Loucy (cell line): ENCODE measurements around the gene PDPN.

ENCODE experiments used
- H2AFZ ChIP-seq: fragments of 200-600 bp; sonication (generic); 2 replicates; pipeline ENCODE4 v1.6.0; 2016; ENCODE audit warnings: antibody characterized with exemption, mild to moderate bottlenecking, low read length, moderate library complexity
- H3F3A ChIP-seq: fragments of 200-600 bp; 2 replicates; pipeline ENCODE4 v1.6.0; 2016; ENCODE audit warnings: antibody characterized with exemption, low read depth, mild to moderate bottlenecking
- H3K27me3 ChIP-seq: fragments of 200-600 bp; sonication (generic); 2 replicates; pipeline ENCODE4 v1.6.1; 2014; ENCODE audit warnings: low read length, mild to moderate bottlenecking; ENCODE audit not compliant: insufficient read depth, poor library complexity, severe bottlenecking
- H3K36me3 ChIP-seq: fragments of 200-600 bp; sonication (generic); 2 replicates; pipeline ENCODE4 v1.6.1; 2016; ENCODE audit warnings: low read length; ENCODE audit not compliant: insufficient read depth
- H3K4me1 ChIP-seq: fragments of 200-600 bp; sonication (generic); 2 replicates; pipeline ENCODE4 v1.5.1; 2014; ENCODE audit warnings: low read length, mild to moderate bottlenecking; ENCODE audit not compliant: insufficient read depth, poor library complexity, severe bottlenecking
- H3K4me2 ChIP-seq: fragments of 200-600 bp; sonication (generic); 2 replicates; pipeline ENCODE4 v1.6.0; 2014; ENCODE audit warnings: antibody characterized with exemption, low read length, low read depth, mild to moderate bottlenecking; ENCODE audit not compliant: poor library complexity, severe bottlenecking
- H3K4me3 ChIP-seq: fragments of 200-600 bp; sonication (generic); 2 replicates; pipeline ENCODE4 v1.5.1; 2014; ENCODE audit warnings: low read length, mild to moderate bottlenecking, mixed read lengths; ENCODE audit not compliant: poor library complexity, severe bottlenecking
- H3K79me2 ChIP-seq: fragments of 200-600 bp; sonication (generic); 2 replicates; pipeline ENCODE4 v1.6.1; 2014; ENCODE audit warnings: low read length; ENCODE audit not compliant: insufficient read depth
- H3K9ac ChIP-seq: fragments of 200-600 bp; sonication (generic); 2 replicates; pipeline ENCODE4 v1.6.0; 2014; ENCODE audit warnings: mild to moderate bottlenecking, low read depth, low read length, moderate library complexity; ENCODE audit not compliant: poor library complexity, severe bottlenecking
- H3K9me2 ChIP-seq: fragments of 200-600 bp; sonication (generic); replicated peaks from 2 replicates; pipeline ENCODE4 v1.6.1; 2016; ENCODE audit warnings: low read depth, low read length, mixed read lengths
- H3K9me3 ChIP-seq: fragments of 200-600 bp; sonication (generic); 2 replicates; pipeline ENCODE4 v1.6.1; 2014; ENCODE audit warnings: mild to moderate bottlenecking, antibody characterized with exemption, low read length, low read depth; ENCODE audit not compliant: insufficient read depth
- H4K20me1 ChIP-seq: fragments of 200-600 bp; sonication (generic); 2 replicates; pipeline ENCODE4 v1.6.0; 2014; ENCODE audit warnings: antibody characterized with exemption, low read length, mild to moderate bottlenecking; ENCODE audit not compliant: insufficient read depth, poor library complexity, severe bottlenecking
- CTCF ChIP-seq: fragments of 200-600 bp; sonication (generic); conservative IDR thresholded peaks from 2 replicates; pipeline ENCODE4 v1.5.1; 2014; ENCODE audit warnings: mild to moderate bottlenecking, antibody characterized with exemption, low read length
- EZH2phosphoT487 ChIP-seq: fragments of 200-600 bp; IDR thresholded peaks from 2 replicates; pipeline ENCODE4 v1.6.1; 2018; ENCODE audit warnings: antibody characterized with exemption, mild to moderate bottlenecking, moderate library complexity, borderline replicate concordance

Gene PDPN

GRCh38 chr1:13577846-13578245 lies 5.8 kb upstream of the PDPN start:
- no peak overlapping the region for H3K4me3 ChIP-seq
- no peaks in the 10 kb centered on the region for H3K27me3 ChIP-seq
- no peak overlapping the region for H3K4me2 ChIP-seq
- no peaks in the 10 kb centered on the region for H4K20me1 ChIP-seq
- no peaks in the 10 kb centered on the region for H3K79me2 ChIP-seq
- H3K36me3 ChIP-seq: no peaks in the 10 kb centered on the region
- no peak for TF ChIP-seq CTCF
- TF ChIP-seq EZH2phosphoT487: no peak
- no peaks in the 10 kb centered on the region for H3K9me3 ChIP-seq
- H3K9me2 ChIP-seq: no peaks in the 10 kb centered on the region
- H3K4me1 ChIP-seq: no peaks in the 10 kb centered on the region
- H3K9ac ChIP-seq: no peak overlapping the region
- H3F3A ChIP-seq: no peaks in the 10 kb centered on the region
- no peak overlapping the region for H2AFZ ChIP-seq

- Histone ChIP-seq H3K9me2 (no peaks in the 10 kb centered on the region), H3K9me3 (no peaks in the 10 kb centered on the region)
Observed at GRCh38 chr1:13581446-13581845, 2.2 kb upstream of the PDPN start.

GRCh38 chr1:13582713-13583443 lies 754 bp upstream of the PDPN start:
- H4K20me1 ChIP-seq: no peaks in the 10 kb centered on the region
- no peaks in the 10 kb centered on the region for H3K36me3 ChIP-seq
- H3K27me3 ChIP-seq: no peaks in the 10 kb centered on the region
- H3K9ac ChIP-seq: no peak overlapping the region
- no peaks in the 10 kb centered on the region for H3K9me3 ChIP-seq
- H3K4me3 ChIP-seq: no peak overlapping the region
- no peaks in the 10 kb centered on the region for H3K9me2 ChIP-seq
- TF ChIP-seq EZH2phosphoT487: no peak
- TF ChIP-seq CTCF: no peak
- no peaks in the 10 kb centered on the region for H3F3A ChIP-seq
- H2AFZ ChIP-seq: no peak overlapping the region
- no peak overlapping the region for H3K4me2 ChIP-seq
- H3K4me1 ChIP-seq: no peaks in the 10 kb centered on the region
- no peaks in the 10 kb centered on the region for H3K79me2 ChIP-seq

More at GRCh38 chr1:13581446-13581845, 2.2 kb upstream of the PDPN start:
- H2AFZ ChIP-seq: no peak overlapping the region
- H4K20me1 ChIP-seq: no peaks in the 10 kb centered on the region
- H3K4me3 ChIP-seq: no peak overlapping the region
- no peak overlapping the region for H3K9ac ChIP-seq
- no peaks in the 10 kb centered on the region for H3K4me1 ChIP-seq
- no peaks in the 10 kb centered on the region for H3K36me3 ChIP-seq
- no peak for TF ChIP-seq EZH2phosphoT487
- TF ChIP-seq CTCF: no peak
- H3K27me3 ChIP-seq: no peaks in the 10 kb centered on the region
- no peaks in the 10 kb centered on the region for H3F3A ChIP-seq
- H3K4me2 ChIP-seq: no peak overlapping the region
- no peaks in the 10 kb centered on the region for H3K79me2 ChIP-seq
